Measurements from ENCODE around the gene GCM1. TPM values are rescaled to one million over a fixed set of nuclear protein-coding genes. Genes with fewer than 3 reads are reported as not detected.

GCM1 gene
- total and polyA plus RNA-seq, 4 donors, result 0.05 to 0.08 TPM; not detected in 2

DNA sequence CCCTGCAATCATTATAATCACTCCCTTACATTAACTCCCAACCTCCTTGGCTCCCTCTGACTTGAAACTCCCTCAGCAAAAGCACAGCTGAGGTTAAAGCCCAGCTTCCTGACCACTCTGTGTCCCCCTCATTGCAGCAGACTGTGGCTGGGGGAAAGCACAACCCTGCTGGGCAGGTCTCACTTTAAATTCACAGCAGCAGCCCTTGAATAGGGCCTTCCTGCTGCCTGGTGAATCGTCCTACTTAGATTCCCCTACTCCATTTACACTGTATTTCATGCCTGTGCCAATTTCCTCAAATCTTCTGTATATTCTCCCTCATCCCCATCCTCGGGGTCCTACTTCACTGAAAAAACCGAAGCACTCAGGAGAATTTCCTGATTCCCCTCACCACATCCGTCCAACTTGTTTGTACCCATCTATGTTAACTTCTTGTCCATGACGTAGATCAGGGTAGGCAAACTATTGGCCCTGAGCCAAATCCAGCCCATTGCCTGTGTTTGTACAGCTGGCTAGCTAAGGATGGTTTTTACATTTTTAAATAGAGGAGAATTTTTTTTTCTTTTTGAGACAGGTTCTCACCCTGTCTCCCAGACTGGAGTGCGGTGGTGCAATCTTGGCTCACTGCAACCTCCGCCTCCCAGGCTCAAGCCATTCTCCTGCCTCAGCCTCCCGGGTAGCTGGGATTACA, 31.5 kb upstream of the GCM1 start:
- no peak overlapping the region for H3K27ac ChIP-seq (ENCODE audit: low read depth in 1 of 2, low read length in 2 of 2)

More for the DNA sequence above, 31.5 kb upstream of the GCM1 start:
- 55% methylated on average over 8 of the region's 8 CpGs for WGBS
- no peak for TF ChIP-seq YY1 (IDR thresholded peaks at IDR 0.05)
- TF ChIP-seq, protein P1, sequence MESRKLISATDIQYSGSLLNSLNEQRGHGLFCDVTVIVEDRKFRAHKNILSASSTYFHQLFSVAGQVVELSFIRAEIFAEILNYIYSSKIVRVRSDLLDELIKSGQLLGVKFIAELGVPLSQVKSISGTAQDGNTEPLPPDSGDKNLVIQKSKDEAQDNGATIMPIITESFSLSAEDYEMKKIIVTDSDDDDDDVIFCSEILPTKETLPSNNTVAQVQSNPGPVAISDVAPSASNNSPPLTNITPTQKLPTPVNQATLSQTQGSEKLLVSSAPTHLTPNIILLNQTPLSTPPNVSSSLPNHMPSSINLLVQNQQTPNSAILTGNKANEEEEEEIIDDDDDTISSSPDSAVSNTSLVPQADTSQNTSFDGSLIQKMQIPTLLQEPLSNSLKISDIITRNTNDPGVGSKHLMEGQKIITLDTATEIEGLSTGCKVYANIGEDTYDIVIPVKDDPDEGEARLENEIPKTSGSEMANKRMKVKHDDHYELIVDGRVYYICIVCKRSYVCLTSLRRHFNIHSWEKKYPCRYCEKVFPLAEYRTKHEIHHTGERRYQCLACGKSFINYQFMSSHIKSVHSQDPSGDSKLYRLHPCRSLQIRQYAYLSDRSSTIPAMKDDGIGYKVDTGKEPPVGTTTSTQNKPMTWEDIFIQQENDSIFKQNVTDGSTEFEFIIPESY (IDR thresholded peaks at IDR 0.05), result no peak
- TF ChIP-seq CTCF (IDR thresholded peaks at IDR 0.05; ENCODE audit: low read depth, low read length, missing input control), result no peak
- TF ChIP-seq, protein P2, sequence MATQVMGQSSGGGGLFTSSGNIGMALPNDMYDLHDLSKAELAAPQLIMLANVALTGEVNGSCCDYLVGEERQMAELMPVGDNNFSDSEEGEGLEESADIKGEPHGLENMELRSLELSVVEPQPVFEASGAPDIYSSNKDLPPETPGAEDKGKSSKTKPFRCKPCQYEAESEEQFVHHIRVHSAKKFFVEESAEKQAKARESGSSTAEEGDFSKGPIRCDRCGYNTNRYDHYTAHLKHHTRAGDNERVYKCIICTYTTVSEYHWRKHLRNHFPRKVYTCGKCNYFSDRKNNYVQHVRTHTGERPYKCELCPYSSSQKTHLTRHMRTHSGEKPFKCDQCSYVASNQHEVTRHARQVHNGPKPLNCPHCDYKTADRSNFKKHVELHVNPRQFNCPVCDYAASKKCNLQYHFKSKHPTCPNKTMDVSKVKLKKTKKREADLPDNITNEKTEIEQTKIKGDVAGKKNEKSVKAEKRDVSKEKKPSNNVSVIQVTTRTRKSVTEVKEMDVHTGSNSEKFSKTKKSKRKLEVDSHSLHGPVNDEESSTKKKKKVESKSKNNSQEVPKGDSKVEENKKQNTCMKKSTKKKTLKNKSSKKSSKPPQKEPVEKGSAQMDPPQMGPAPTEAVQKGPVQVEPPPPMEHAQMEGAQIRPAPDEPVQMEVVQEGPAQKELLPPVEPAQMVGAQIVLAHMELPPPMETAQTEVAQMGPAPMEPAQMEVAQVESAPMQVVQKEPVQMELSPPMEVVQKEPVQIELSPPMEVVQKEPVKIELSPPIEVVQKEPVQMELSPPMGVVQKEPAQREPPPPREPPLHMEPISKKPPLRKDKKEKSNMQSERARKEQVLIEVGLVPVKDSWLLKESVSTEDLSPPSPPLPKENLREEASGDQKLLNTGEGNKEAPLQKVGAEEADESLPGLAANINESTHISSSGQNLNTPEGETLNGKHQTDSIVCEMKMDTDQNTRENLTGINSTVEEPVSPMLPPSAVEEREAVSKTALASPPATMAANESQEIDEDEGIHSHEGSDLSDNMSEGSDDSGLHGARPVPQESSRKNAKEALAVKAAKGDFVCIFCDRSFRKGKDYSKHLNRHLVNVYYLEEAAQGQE (IDR thresholded peaks at IDR 0.05), result no peak
- no peak for TF ChIP-seq GABPA (IDR thresholded peaks at IDR 0.05 in 1 of 2, conservative IDR thresholded peaks at IDR 0.05 in 1 of 2)
- TF ChIP-seq, protein P3, sequence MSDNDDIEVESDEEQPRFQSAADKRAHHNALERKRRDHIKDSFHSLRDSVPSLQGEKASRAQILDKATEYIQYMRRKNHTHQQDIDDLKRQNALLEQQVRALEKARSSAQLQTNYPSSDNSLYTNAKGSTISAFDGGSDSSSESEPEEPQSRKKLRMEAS (IDR thresholded peaks at IDR 0.05), result no peak
- TF ChIP-seq RXRA (IDR thresholded peaks at IDR 0.05), result no peak
- no peak for TF ChIP-seq HNF4G (IDR thresholded peaks at IDR 0.05)
- no peaks in the 10 kb centered on the region for H3K27me3 ChIP-seq (ENCODE audit: control insufficient read depth in 4 of 4, insufficient read depth in 4 of 4, low read length in 3 of 4)
- H3K4me1 ChIP-seq (ENCODE audit: control insufficient read depth in 4 of 4, insufficient read depth in 4 of 4, low read length in 3 of 4), result peaks cover 0 to 3% (median under 1%) of the 10 kb centered on the region in 4 donors
- H3K4me3 ChIP-seq (ENCODE audit: low read depth in 1 of 3, low read length in 3 of 3), result no peak overlapping the region
- no peak overlapping the region for H3K9ac ChIP-seq (ENCODE audit: low read depth in 1 of 2, low read length in 2 of 2)
- H3K36me3 ChIP-seq (ENCODE audit: control insufficient read depth in 4 of 4, insufficient read depth in 3 of 4, low read depth in 1 of 4, low read length in 3 of 4), result no peaks in the 10 kb centered on the region
- no peaks in the 10 kb centered on the region for H3K9me3 ChIP-seq (ENCODE audit: control insufficient read depth in 4 of 4, low read length in 3 of 4)
- DNase-seq (ENCODE audit: low spot score), result no peak

Data from liver (tissue), 9 donors.